Fibroblast of gingiva (primary cell): ENCODE results near the gene LMCD1.
A peak's percentile ranks its signal among the peaks of the same experiment; 100 is the strongest.

Experiments
- DNase-seq: peaks from one replicate; pipeline ENCODE4 v3.0.0-alpha.2; 2011; ENCODE audit warnings: low read depth

LMCD1 gene

DNA sequence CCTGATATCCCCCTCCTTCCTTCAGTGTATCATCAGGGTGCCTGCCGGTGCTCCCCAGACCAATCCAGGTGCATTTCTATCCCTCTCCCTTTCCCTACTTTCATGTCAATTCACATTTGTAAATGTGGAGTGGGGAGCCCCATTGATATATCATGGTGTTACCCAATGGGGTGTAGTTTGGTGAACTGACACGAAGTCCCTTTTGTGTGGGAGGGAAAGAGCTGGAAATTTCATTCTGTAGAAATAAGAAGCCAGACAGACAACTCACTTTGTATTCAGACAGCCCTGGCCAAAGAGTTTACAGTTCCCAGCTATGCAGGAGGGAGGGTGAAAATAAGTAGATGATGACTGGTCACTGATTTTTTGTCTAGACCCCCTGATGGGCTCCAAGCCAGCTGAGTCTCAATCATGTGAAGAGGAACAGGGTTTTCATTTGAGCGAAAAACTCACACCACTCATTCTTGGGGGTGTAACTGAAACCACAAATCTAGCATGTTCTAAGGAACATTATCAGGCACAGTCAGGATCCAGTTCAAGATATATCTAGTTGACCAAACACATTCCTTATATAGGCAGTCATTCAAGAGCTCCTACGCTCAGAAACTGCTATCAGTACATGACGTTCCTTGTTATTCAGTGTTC is 58.9 kb downstream of the LMCD1 start:
- peak; percentile 20 for DNase-seq

DNA sequence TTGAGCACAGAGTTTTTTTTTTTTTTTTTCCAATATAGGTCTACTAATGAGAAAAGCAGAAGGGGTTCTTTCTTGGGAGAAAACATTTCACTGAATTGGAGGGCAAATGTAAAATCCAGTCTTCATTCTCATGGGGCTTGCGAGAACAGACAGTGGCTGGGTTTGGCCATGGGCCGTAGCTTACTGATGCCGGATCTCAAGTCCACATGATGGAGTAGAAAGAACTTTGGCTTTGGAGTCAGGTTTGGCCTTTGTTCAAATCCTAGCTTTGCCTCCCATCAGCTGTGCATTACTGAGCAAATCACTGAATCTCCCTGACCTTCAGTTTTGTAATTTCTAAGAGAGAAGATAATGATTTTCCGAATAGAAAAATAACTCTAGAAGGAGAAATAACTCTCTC is 59.7 kb downstream of the LMCD1 start:
- DNase-seq, result no peak

DNA sequence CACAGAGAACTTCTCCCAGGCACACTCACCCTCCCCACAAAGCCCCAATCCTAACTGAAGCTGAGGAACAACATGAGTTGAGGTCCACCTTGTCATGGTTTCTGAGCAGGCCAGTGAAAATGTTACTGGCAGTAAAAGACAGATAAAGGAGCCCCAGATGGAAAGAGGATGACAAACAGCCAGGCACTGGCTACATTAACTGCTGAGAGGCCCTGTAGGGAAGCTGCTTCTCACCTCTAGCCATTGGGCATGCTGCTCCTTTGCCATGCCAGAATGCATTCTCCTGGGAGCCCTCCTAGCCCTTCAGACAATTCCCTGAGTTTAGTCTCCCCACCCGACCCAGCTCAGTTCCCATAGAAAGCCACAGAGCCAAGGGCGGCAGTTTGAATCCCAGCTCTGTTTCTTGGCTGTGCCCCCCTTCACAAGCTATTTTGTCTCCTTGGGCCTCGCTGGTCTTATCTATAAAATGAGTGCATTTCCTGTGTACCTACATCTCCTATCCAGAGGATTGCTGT is 60.5 kb downstream of the LMCD1 start:
- DNase-seq, result no peak

- DNase-seq, result no peak
Observed at GRCh38 chr3:8563146-8563545, 61.5 kb downstream of the LMCD1 start.

GRCh38 chr3:8563597-8563996 is 62.0 kb downstream of the LMCD1 start:
- no peak for DNase-seq

- no peak for DNase-seq
Observed at GRCh38 chr3:8565376-8565775, 63.8 kb downstream of the LMCD1 start.

DNA sequence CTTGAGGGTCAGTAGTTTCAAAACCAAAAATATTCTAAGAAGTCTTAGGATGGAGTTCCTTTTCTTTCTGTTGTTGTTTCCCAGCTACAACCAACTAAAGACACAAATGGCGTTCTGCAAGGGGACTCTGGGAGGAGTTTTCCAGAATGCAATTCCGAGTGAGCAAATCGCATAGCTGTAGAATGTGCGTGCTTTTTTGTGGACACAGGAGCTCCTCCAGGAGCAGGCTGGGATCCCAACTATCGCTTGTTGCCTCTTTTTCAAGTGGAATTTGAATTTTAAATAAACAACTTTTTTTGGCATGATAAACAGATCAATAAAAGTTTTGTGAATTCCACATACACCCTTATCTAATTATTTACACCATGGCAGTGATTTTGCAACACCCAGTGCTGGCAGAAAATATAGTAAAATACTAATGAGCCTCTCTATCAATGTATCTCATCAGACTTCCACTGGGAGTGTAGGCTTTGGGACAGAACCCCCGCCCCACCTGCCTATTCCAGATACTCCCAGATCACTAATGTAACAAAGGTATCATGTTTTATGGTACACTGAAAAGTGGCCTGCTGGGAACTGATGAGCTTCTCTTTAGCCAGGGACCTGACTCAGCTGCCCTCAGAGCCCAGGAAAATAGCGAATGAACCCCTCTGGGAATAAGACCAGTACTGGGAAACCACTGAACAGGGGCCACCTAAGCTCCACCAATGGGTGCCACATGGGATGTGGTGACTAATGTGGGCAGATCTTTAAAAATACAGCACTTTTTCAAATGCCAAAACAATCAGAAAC is 66.4 kb downstream of the LMCD1 start:
- no peak for DNase-seq

GRCh38 chr3:8571256-8571655 is 69.6 kb downstream of the LMCD1 start:
- no peak for DNase-seq

GRCh38 chr3:8573342-8573926 is 71.8 kb downstream of the LMCD1 start:
- peak; percentile 41 for DNase-seq

DNA sequence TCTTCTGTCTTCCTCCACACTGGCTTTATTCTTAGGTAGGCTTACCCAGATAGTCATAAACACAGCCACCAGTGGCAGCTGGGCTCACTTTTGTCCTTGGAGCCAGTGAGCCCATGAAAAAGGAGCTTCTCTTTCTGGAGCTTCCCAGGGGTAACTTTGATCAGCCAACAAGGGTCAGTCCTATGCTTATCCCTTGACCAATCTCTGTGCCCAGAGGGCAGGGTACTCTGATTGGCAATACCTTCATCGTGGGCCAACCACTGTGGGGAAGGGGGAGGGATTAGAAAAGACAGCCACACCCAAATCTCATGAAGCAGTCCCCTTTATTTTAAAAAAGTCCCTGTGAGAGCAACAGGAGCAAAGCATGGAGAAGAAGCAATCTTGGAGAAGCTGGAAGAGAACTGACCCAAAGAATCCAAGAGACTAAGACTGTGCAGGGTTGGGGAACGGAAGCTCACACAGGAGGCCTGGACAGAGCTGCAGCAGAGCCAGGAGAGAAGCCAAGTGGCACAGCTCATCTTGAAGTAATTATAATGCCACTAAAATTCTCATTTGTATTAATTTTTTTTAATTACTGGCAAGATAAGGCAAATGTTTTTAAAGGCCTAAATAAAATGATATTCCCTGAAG is 72.5 kb downstream of the LMCD1 start:
- DNase-seq, result no peak

DNA sequence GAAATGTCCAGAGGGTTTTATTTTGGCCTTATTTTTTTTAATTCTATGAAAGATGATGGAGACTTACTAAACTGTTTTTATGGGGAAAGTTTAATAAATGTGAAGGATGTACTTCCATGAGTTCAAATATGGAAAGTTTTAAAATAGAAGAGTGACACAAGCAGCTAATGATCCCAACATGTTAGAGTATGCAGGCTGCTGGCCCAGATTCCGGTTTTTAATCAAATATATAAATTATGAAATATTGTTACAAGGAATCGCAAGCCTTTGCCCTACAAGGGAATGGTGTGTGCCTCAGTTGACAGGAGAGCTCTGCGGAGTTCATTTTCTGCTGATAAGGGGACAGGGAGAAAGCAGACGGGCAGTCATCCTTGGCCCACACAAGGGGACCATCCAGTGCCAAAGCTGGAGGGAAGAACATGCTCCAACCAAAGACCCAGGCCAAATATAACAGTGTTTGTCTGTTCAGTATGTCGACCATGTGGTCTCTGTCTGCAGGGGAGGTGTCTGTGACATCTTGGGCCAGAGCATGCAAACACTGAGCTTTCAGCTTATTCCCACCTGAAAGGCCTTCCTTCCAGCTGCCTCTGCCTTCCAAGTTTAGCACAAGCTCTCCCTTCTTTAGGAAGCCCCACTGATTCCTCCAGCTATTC is 73.2 kb downstream of the LMCD1 start:
- DNase-seq, result no peak

DNA sequence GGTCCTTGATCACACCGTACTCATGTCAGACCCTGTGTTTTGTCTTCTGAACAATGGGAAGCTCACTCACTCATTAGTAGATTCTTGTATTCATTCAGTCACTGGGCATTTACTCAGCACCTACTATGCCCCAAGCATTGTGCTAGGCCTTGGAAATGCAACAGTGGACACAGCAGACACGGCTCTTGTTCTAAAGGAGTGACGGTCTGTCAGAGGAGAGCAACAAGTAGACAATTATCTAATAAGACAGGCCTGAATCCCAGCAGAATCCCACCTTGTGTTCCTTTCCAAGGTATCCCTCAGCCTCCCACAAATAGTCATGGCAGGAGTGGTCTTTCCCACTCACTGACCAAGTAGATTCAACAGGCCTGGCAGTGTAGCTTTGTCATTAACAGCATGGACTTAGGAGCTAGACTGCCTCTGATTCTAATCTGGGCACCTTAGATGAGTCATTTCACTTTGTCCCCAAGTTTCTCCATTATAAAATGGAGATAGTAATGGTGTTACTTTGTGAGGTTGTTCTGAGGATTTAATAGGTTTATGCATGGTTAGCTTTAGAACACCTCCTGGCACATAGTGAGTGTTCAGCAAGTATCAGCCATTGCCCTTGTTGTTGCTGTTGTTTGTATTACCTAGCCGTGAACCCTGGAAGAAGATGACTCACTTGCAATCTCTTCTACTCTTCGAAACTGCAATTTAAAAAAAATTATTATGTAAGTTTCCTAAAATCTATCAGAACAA is 73.9 kb downstream of the LMCD1 start:
- no peak for DNase-seq

- no peak for DNase-seq
Observed at GRCh38 chr3:8576436-8576835, 74.8 kb downstream of the LMCD1 start.

DNA sequence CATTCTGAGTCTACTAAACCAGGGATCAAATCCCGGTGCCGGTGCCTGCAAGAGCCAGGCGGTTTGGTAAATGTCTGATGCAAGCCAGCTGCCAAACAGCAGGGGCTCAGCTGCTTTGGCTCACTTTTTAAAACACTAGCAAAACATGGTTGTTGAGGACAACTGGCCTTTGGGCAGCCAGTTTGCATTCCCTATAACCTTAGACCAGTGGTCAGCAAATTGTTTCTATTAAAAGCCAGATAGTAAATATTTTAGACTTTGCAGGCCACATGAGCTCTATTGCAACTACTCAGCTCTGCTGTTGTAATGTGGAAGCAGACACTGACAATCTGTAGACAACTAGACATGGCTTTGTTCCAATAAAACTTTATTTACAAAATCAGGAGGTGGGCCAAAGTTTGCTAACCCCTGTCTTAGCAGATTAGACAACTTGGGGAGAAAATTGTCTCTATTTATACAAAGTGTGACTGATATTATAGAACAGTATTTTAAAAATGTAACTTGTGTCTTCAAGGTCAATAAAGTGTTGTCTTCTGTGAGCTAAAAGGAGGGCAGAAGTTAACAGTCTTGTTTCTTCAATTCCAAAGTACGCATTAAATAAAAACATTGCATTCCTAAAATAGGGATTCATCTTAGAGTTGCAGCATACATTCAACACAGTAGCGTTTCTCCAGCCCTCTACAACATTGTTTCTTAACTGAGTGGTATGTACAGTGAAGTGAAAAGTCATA is 75.4 kb downstream of the LMCD1 start:
- peak; percentile 97 for DNase-seq

DNA sequence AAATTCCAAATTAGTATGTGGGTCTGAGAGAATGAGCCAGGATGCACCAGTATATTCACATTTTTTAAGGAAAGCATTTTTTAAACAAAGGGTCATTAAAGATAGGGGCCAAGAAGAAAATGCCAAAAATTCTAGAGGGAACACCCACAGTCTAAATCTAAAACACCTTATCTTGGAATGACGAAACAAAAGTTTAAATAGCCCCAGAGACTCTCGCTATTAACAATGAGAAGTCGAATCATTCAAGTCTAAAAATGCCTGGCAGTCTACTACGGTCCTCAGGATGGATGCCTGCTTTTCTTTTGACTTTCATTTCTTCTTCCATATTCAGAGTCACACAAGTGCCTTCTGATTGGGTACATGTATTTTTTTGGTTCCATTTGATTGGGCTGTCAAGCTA is 76.7 kb downstream of the LMCD1 start:
- no peak for DNase-seq

GRCh38 chr3:8579096-8579495 is 77.5 kb downstream of the LMCD1 start:
- DNase-seq, result no peak

- DNase-seq, result no peak
Observed at GRCh38 chr3:8579943-8580342, 78.3 kb downstream of the LMCD1 start.

GRCh38 chr3:8580434-8580833 is 78.8 kb downstream of the LMCD1 start:
- peak; percentile 21 for DNase-seq

DNA sequence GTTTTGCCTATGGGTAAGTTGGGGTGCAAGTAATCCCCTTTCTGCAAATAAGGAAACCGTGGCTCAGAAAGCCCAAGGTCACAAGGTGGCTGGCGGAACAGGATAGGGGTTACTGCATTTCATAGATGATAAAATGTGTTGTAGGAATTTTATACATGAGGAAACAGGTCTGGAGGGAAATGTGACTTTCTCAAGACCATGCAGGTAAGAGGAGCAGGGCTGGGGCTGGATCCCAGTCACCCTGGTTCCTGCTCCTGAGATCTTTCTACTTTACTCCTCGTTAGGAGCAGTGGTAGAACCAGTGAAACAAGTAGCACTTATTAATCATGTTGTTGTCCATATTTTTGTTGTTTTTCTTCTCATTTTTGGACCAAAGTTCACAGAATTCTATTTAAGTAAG is 79.8 kb downstream of the LMCD1 start:
- no peak for DNase-seq

- DNase-seq, result peak; percentile 23
Observed at GRCh38 chr3:8581806-8582445, 80.3 kb downstream of the LMCD1 start.
